ENCODE results near the gene CEP131. TPM values are rescaled to one million over a fixed set of nuclear protein-coding genes. Genes with fewer than 3 reads are reported as not detected.

CEP131 gene
- total RNA-seq, 2 donors from 2014 or later = 9.9 to 22.7 TPM

DNA sequence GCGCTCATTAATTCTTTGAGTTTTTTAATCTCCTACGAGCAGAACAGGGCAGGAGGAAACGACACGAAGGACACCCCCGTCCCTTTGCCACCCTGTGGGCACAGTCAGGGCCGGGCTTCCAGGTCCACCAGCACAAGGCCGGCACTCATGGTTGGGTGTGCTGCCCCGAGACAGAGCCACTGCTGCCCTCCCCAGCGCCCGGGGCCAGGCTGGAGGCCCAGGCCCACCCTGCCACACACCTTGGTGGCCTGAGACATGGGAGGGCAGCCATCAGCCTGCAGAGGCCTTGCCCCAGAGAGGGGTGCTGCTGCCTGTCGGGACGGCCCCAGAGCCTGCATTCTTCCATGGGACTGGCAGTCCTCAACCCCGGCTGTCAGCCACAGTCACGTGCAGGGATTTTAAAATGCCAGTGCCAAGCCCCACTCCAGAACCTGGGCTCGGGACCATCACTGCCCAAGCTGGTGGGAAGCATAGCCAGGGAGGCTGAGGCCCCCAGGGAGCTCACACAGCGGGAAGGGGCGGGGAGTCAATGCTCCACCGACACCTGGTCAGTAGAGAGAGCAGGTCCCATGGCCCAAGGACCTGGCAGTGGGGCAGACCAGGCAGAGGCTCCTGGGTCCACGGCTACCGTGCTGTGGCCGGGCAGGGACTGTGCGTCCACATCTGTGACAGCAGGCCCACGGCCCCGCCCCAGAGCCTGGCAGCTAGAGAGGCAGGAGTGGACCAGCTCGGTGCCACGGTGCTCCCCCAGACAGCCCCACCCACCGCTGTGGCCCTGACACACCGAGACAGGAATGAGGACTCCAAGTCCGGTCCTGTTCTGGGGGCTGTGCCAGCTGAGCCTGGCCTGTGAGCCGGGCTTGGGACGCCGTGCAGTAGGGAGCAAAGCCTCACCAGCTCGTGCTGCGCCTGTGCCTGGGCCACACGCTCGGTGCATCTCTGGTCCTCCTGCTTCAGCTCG is 27.5 kb downstream of the CEP131 start:
- Histone ChIP-seq H3K27me3 (no peaks in the 10 kb centered on the region), H3K4me3 (no peak overlapping the region), H3K4me1 (peaks cover under 1% of the 10 kb centered on the region), H3K27ac (no peak overlapping the region), H3K9me3 (no peaks in the 10 kb centered on the region), H3K36me3 (replicated peaks in 1 of 2; ENCODE audit: insufficient read depth in 1 of 2, low read depth in 2 of 2) (no peaks in the 10 kb centered on the region)
- WGBS, 2 donors = 94 to 97% methylated on average over 6 to 32 of the region's 37 CpGs
- intact Hi-C loops (cut with DNase I) = loop anchor here (5.0 kb wide), 1 partner anchor 53 kb away; no protein-coding TSS in a partner anchor
- DNase-seq = no peak
- ATAC-seq = no peak
- TF ChIP-seq POLR2A (IDR thresholded peaks at IDR 0.05) = no peak
- TF ChIP-seq, protein P1, sequence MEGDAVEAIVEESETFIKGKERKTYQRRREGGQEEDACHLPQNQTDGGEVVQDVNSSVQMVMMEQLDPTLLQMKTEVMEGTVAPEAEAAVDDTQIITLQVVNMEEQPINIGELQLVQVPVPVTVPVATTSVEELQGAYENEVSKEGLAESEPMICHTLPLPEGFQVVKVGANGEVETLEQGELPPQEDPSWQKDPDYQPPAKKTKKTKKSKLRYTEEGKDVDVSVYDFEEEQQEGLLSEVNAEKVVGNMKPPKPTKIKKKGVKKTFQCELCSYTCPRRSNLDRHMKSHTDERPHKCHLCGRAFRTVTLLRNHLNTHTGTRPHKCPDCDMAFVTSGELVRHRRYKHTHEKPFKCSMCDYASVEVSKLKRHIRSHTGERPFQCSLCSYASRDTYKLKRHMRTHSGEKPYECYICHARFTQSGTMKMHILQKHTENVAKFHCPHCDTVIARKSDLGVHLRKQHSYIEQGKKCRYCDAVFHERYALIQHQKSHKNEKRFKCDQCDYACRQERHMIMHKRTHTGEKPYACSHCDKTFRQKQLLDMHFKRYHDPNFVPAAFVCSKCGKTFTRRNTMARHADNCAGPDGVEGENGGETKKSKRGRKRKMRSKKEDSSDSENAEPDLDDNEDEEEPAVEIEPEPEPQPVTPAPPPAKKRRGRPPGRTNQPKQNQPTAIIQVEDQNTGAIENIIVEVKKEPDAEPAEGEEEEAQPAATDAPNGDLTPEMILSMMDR (IDR thresholded peaks at IDR 0.05) = no peak

DNA sequence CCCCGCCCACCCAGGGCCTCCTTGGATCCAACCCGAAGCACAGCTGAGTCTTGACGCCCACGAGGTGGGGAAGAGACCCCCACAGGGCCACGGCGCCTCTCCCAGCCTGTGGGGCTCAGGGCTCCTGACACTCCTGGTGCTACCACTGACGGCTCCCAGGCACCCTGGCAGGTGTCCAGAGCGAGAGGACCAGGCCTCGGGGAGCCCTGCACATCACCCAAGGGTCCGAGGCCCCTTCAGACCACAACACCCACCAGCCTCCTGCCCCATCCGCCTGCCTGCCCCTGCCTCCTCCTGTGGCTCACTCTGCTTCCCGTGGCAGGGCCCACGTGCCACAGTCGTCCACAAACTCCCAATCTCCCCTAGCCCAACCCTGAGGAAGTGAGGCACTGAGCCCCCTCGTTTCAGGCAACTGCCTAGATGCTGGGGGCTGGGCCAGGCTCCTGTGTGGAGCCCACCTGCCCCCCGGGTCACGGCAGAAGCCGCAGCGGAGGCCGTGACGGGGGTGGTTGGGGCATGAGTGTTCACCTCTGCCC is 28.5 kb downstream of the CEP131 start:
- H3K4me3 ChIP-seq = no peak overlapping the region
- ATAC-seq (no peak), DNase-seq (no peak)
- H3K27ac ChIP-seq = no peak overlapping the region
- H3K27me3 ChIP-seq = no peaks in the 10 kb centered on the region
- H3K9me3 ChIP-seq = no peaks in the 10 kb centered on the region
- no peaks in the 10 kb centered on the region for H3K4me1 ChIP-seq
- no peaks in the 10 kb centered on the region for H3K36me3 ChIP-seq (replicated peaks in 1 of 2; ENCODE audit: insufficient read depth in 1 of 2, low read depth in 2 of 2)
- 91 to 93% methylated on average over 6 to 17 of the region's 21 CpGs for WGBS, 2 donors
- TF ChIP-seq, protein P1 (IDR thresholded peaks at IDR 0.05) = no peak
- no peak for TF ChIP-seq POLR2A (IDR thresholded peaks at IDR 0.05)
- intact Hi-C loops (cut with DNase I) = no loop called here

DNA sequence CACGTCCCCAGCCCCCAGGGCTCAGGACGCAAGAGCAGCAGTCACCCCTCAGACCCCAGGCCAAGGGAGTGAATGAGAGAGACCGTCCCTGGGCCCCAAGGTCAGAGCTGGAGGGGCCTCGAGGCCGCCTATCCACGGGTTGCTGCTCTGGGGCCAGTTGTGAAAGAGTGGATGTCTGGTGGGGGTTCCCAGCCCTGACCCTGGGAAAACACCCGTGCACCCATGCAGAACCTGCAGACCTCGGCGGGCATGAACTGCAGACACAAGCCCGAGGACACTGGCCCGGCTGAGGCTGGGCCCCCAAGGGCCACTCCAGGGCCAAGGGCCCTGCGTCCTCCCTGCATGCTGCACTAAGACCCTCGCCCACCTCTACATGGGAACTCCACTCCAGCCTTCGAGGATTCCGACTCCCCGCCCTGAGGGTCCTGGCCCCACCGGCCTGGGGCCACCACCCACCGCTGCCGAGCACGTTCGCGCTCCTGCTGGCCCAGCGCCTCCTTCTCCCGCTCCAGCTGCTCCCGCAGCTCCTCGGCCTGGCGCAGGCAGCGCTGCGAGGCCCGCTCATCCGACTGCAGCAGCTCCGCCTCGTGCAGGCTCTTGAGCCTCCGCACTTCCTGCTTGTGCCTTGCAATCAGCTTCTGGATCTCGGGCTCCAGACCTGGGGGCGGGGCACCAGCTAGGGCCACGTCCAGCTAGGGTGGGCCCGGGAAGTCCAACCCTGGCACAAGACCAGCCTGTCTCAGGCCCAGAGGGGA is 29.1 kb downstream of the CEP131 start:
- Histone ChIP-seq H3K27me3 (no peaks in the 10 kb centered on the region), H3K9me3 (no peaks in the 10 kb centered on the region), H3K36me3 (replicated peaks in 1 of 2; ENCODE audit: insufficient read depth in 1 of 2, low read depth in 2 of 2) (no peaks in the 10 kb centered on the region), H3K4me3 (no peak overlapping the region), H3K4me1 (no peaks in the 10 kb centered on the region), H3K27ac (no peak overlapping the region)
- intact Hi-C loops (cut with DNase I) = no loop called here
- TF ChIP-seq, protein P1 (IDR thresholded peaks at IDR 0.05) = no peak
- no peak for TF ChIP-seq POLR2A (IDR thresholded peaks at IDR 0.05)
- DNase-seq = peak in 1 of 4 donors; percentile 8
- ATAC-seq = no peak
- 83 to 93% methylated on average over 32 to 36 of the region's 38 CpGs for WGBS, 2 donors

DNA sequence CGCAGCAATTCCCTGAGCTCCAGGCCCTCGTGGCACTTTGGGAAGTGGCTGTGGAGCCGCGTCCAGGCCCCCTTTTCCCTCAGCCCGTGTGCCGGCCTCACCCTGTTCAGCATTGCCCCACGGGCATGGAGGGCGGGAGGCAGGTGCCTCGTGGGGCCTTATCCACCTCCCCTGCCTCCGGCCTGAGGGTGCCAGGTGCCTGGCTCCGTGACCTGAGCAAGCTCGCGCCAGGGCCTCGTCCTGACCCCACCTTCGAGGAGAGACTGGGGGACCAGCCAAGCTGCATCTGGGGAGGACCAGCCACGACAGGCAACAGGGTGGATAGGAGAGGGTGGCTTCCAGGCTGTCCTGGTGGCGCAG is 29.7 kb downstream of the CEP131 start:
- Histone ChIP-seq H3K9me3 (no peaks in the 10 kb centered on the region), H3K27me3 (no peaks in the 10 kb centered on the region), H3K27ac (no peak overlapping the region), H3K4me1 (no peaks in the 10 kb centered on the region), H3K36me3 (replicated peaks in 1 of 2; ENCODE audit: insufficient read depth in 1 of 2, low read depth in 2 of 2) (no peaks in the 10 kb centered on the region), H3K4me3 (no peak overlapping the region)
- intact Hi-C loops (cut with DNase I) = no loop called here
- 93 to 100% methylated on average over 2 to 17 of the region's 17 CpGs for WGBS, 2 donors
- TF ChIP-seq POLR2A (IDR thresholded peaks at IDR 0.05) = no peak
- TF ChIP-seq, protein P1 (IDR thresholded peaks at IDR 0.05) = no peak
- ATAC-seq (no peak), DNase-seq (no peak)

Data from body of pancreas (tissue), 4 donors.